Skeletal muscle cell (primary cell): Measurements from ENCODE around the gene FAAP100.

ENCODE experiments used
- DNase-seq: peaks from one replicate; pipeline ENCODE4 v3.0.0-alpha.2; 2010; ENCODE audit warnings: low read depth
- H3K4me3 ChIP-seq: 2 replicates; pipeline ENCODE4 v1.5.1; 2011; ENCODE audit warnings: low read depth, mild to moderate bottlenecking, control low read depth, low read length, moderate library complexity

FAAP100 gene

DNA sequence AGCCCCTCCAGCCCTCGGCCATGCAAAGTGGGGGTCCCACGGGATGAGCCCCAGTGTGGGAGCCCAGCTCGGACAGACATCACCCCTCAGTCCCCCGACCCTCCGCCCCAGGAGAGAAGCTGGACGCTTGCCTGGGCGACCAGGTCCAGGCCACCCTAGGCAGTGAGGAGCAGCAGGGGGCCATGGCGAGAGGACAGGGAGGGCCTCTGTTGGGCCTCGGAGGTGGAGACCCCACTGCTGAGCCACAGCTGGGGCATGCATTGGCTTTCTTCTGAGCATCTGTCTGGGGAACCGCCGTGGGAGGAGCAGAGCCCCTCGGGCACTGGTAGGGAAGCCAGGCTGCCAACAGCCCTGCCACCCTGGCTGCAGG, 52.6 kb downstream of the FAAP100 start:
- no peak overlapping the region for H3K4me3 ChIP-seq
- no peak for DNase-seq

DNA sequence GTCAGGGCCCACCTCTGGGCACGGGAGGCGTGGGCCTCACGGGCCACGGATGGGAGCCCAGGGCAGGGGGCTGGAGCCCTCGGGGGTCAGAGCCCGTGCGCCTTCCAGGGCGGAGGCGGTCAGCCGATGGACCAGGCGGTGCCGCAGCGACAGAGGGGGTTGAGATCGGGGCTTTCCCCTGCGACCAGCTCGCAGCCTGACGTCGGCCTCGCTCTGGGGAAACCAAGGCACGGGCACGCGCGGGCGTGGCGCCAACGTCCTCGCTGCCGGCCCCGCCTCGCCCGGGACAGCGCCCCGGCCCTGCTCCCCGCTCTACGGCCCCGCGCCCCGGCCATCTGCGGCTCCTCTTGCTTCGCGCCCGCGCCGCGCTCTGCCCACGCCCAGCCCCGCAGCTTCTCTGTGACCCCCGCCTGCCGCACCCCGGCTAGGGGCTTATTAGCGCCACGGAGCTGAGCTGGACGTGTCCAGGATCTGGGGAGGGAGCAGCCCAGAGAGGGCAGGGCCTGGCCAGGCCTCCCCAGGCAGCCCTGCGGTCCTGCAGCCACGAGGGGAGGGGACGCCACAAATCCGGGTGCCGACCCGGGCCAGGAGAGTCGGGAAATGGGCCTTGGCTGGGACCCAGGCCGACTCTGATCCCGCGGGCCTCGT, 53.1 kb downstream of the FAAP100 start:
- no peak for DNase-seq
- H3K4me3 ChIP-seq: no peak overlapping the region

DNA sequence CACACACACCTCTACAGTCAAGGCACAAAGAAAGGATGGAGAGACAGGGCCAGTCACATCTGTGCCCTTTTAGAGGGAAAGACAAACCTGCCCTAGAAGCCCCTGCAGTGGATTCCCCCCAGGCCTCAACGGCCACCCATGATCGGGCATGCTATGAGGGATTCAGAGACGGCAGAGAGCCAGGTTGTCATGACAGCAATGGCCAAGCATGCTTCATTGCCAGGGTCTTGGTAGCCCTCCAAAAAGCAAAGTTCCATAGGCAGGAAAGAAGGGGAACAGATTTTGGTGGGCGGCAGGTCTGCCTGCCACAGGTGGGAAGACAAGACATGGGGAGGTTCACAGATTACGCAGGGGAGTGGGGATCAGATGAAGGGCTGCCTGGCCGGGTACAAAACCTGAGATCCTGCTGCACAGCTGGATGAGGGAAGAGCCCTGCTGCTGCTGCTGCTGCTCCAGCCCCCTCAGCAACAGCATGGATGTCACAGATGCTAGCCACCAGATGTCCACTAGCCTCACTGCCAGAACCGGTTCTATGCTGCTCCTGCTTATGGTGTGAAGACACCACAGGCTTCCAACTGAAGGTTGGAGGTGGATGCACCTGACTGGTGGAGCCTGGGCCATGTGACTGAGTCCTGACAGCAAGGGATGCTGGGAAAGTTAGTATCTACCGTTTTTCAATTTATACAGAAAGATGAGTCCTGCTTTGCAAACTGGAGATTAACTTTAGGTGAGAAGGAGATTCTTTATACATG, 57.4 kb downstream of the FAAP100 start:
- no peak for DNase-seq
- no peak overlapping the region for H3K4me3 ChIP-seq

DNA sequence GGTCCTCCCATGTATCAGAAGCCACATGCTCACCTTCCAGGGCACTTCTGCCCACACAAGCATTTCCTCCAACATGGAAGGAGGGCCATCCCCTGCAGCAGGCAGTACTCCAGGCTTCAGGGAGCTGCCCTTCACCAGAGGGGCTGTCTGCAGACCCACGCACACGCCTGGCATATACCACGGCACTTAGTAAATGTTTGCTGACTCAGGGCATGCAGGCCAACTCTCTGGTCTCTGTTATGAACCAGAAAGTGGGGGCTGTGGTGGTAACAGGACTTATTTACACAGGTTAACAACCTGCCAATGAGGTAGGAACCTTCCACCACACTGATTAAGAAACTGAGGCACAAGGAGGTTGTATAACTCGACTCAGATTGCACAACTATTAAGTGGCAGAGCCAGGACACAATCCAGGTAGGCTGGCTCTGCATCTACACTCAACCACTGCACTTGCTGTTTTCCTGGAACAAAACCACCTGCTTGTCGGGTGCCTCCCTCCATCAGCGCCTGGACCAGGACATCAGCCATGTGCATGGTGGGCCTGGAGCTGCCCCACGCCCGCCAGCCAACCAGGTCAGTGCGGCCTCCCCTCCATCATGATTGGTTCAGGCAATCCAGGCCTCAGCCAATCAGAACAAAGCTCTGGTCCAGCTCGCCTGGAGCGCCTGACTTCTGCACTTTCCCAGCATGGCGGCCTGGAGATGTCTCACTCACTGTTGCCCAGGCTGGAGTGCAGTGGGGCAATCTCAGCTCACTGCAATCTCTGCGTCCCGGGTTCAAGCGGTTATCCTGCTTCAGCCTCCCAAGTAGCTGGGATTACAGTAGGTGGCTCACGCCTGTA, 58.7 kb downstream of the FAAP100 start:
- H3K4me3 ChIP-seq: no peak overlapping the region
- DNase-seq: no peak

DNA sequence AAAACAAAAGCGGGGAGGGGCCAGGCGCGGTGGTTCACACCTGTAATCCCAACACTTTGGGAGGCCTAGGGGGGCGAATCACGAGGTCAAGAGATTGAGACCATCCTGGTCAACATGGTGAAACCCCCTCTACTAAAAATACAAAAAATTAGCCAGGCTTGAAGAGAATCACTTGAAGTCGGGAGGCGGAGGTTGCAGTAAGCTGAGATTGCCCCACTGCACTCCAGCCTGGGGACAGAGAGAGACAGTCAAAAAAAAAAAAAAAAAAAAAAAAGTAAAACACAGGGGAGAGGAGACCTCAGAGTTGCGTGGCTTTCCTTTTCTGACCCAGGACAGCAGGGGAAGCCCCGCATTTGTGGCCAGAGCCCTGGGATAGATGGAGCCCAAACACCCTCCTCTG, 59.4 kb downstream of the FAAP100 start:
- DNase-seq: no peak
- no peak overlapping the region for H3K4me3 ChIP-seq

DNA sequence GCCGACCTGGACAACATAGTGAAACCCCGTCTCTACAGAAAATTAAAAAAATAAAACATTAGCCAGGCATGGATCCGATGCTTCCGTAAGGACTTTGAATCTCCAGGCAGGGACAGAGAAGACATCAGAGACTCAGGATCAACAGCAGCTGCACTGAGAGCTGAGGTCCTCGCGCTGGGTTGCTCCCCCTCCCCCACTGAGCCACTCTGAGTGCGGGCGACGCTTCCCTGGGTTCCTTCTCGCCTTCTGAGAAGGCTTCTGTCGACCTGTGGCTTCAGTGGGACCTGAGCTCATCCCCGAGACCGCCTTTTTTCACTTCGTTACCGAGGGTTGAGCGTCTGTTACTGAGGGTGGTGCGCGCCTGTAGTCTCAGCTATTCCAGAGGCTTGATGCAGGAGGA, 60.0 kb downstream of the FAAP100 start:
- DNase-seq: no peak
- H3K4me3 ChIP-seq: no peak overlapping the region

DNA sequence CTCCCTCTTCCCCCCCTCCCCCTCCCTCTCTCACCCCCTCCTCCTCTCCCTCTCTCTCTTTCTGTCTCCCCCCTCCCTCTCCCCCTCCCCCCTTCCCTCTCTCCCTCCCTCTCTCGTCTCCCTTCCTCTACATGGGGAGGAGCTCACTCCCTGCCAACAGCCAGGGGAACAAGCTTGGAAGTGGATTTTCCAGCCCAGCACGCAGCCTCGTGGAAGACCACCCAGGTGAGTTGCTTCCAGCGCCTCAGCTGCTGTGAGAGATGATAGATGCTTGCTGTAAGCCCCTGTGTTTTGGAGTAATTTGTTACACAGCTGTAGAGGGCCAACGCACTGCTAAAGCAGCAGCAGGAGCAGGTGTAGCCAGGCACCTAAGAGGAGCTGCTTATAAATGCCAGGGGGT, 60.4 kb downstream of the FAAP100 start:
- no peak overlapping the region for H3K4me3 ChIP-seq
- DNase-seq: no peak

DNA sequence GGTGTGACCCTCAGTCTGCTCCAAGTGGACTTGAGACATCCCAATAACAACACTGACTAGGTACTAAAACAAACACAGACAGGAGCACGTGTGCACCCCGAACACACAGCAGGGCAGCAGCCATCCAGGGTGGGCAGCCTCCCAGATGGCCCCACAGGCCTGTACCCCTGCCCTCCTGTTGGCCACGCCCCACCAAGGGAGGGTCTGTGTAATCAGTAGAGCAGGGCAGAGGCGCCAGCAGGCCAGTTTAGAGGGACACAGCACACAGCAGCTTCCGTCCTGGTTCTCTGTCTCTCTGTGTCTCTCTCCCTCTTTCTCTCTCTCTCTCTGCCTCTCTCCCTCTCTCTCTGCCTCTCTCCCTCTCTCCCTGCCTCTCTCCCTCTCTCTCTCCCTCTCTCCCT, 61.0 kb downstream of the FAAP100 start:
- DNase-seq: no peak
- no peak overlapping the region for H3K4me3 ChIP-seq

DNA sequence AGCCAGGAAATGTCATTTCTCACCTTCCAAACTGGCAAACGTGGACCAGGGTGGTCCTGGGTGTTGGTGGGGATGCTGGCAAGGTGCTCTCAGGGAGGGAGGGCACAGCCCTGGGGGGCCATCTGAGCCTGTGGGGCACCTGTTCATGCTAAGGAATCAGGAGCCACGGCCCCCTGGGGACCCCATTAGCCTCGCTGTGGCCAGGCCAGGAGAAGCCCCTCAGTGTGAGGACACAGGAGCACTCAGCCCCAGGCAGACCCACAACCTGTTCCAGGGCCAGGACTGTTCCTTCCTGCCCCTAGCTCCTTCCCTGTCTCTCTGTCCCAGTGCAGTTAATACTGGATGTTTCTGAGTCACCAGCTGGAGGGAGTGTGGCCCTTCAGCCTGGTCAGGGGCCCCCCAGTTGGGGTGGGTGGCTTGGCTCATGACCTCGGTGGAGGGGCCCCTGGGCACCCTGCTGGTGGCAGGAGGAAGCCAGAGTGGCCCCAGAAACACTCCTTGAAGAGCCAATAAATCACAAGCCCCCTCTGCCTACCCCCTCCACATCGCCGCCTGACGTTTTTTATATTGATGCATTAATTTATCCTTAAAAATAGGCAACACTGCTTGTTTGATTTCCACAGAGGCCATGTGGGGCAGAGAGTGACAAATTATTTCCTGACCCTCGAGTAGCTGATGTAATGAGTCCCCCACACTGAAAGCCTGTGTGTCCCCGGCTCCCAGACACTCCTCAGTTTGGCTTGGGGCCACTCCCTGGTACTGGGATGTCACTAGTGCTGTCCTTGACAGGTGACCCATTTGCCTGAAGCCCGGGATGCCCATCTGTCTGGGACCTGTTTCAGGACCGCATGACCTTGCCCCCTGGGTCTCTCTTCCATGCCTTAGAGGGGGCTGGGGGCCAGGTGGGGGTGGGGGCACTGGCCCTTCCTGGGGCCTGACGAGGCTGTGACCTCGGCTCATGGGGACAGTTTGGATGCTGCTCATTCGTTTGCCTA, 61.9 kb downstream of the FAAP100 start:
- no peak overlapping the region for H3K4me3 ChIP-seq
- no peak for DNase-seq
